NCI-H774 (cell line): ENCODE results near the gene GPHA2.
"Not testable (repeated sequence)": the region's sequence is repeated elsewhere in the genome, so short reads cannot be mapped to it uniquely, and the experiment has no call there.

Source experiments
- DNase-seq: peaks from one replicate; lab custom pipeline; 2025; lab: John Stamatoyannopoulos, UW

The GPHA2 gene

GRCh38 chr11:64935359-64936081 is at the start of gene GPHA2:
GPHA2 (minus strand) TSS chr11:64935893; CDS start chr11:64935460, 433 bp downstream.
- DNase-seq, result no peak

- not testable (repeated sequence) for DNase-seq
Observed at GRCh38 chr11:64983339-64983738, 47.6 kb upstream of the GPHA2 start.

- no peak for DNase-seq
Observed at GRCh38 chr11:64976651-64977050, 41.0 kb upstream of the GPHA2 start.

GRCh38 chr11:64974124-64974523 is 38.4 kb upstream of the GPHA2 start:
- DNase-seq, result no peak

- no peak for DNase-seq
Observed at GRCh38 chr11:64971421-64972233, 35.9 kb upstream of the GPHA2 start, which contains the start of gene MAJIN. MAJIN (minus strand) TSS chr11:64972108; CDS start chr11:64959405, 12,703 bp downstream.

- DNase-seq, result no peak
Observed at GRCh38 chr11:64970731-64971151, 35.0 kb upstream of the GPHA2 start.

GRCh38 chr11:64969209-64969608 is 33.5 kb upstream of the GPHA2 start:
- no peak for DNase-seq

GRCh38 chr11:64967375-64967774 is 31.7 kb upstream of the GPHA2 start:
- no peak for DNase-seq

- DNase-seq, result no peak
Observed at GRCh38 chr11:64963072-64963631, 27.5 kb upstream of the GPHA2 start.

GRCh38 chr11:64960719-64961118 is 25.0 kb upstream of the GPHA2 start:
- no peak for DNase-seq

- no peak for DNase-seq
Observed at GRCh38 chr11:64959498-64959897, 23.8 kb upstream of the GPHA2 start.

GRCh38 chr11:64954201-64954600 is 18.5 kb upstream of the GPHA2 start:
- DNase-seq, result no peak

GRCh38 chr11:64951529-64951928 is 15.8 kb upstream of the GPHA2 start:
- DNase-seq, result no peak

GRCh38 chr11:64947208-64947814 is 11.6 kb upstream of the GPHA2 start:
- no peak for DNase-seq

- no peak for DNase-seq
Observed at GRCh38 chr11:64936539-64936938, 846 bp upstream of the GPHA2 start.

GRCh38 chr11:64934682-64935358 is 873 bp downstream of the GPHA2 start:
- no peak for DNase-seq

GRCh38 chr11:64933935-64934681 is 1.6 kb downstream of the GPHA2 start:
- DNase-seq, result no peak

- no peak for DNase-seq
Observed at GRCh38 chr11:64933213-64933934, 2.3 kb downstream of the GPHA2 start.

GRCh38 chr11:64932324-64932723 is 3.4 kb downstream of the GPHA2 start:
- DNase-seq, result no peak

- no peak for DNase-seq
Observed at GRCh38 chr11:64931290-64931689, 4.4 kb downstream of the GPHA2 start.
